H9 (cell line): Measurements from ENCODE around the gene VPS41. TPM values are rescaled to one million over a fixed set of nuclear protein-coding genes. Genes with fewer than 3 reads are reported as not detected.
A peak's percentile ranks its signal among the peaks of the same experiment; 100 is the strongest.

Experiments used
- DNase-seq: peaks from one replicate; pipeline ENCODE4 v3.0.0-alpha.2; 2017
- H2AFZ ChIP-seq: one replicate; pipeline ENCODE4 v1.6.1; 2013; ENCODE audit warnings: mild to moderate bottlenecking, low read length, control low read depth, moderate library complexity
- H2AK5ac ChIP-seq: 2 replicates; pipeline ENCODE4 v1.6.1; 2013; ENCODE audit warnings: low read length, control low read depth, mixed read lengths; ENCODE audit not compliant: insufficient read length
- H2BK120ac ChIP-seq: one replicate; pipeline ENCODE4 v1.6.1; 2013; ENCODE audit warnings: low read depth, mild to moderate bottlenecking, low read length, control low read depth, inconsistent platforms; ENCODE audit not compliant: poor library complexity, severe bottlenecking
- H2BK12ac ChIP-seq: 2 replicates; pipeline ENCODE4 v1.6.1; 2013; ENCODE audit warnings: low read length, control low read depth, mixed read lengths, low read depth; ENCODE audit not compliant: insufficient read length
- H2BK15ac ChIP-seq: 2 replicates; pipeline ENCODE4 v1.6.1; 2013; ENCODE audit warnings: low read depth, low read length, control low read depth
- H2BK20ac ChIP-seq: one replicate; pipeline ENCODE4 v1.6.1; 2013; ENCODE audit warnings: low read depth, mild to moderate bottlenecking, low read length, control low read depth, inconsistent platforms; ENCODE audit not compliant: poor library complexity, severe bottlenecking
- H2BK5ac ChIP-seq: 2 replicates; pipeline ENCODE4 v1.6.1; 2013; ENCODE audit warnings: low read length, control low read depth, mixed read lengths; ENCODE audit not compliant: insufficient read length
- H3K14ac ChIP-seq: 2 replicates; pipeline ENCODE4 v1.6.1; 2013; ENCODE audit warnings: low read length, control low read depth; ENCODE audit not compliant: insufficient read depth
- H3K18ac ChIP-seq: 2 replicates; pipeline ENCODE4 v1.6.1; 2013; ENCODE audit warnings: low read depth, mild to moderate bottlenecking, mixed read lengths, low read length, control low read depth; ENCODE audit not compliant: insufficient read length
- H3K23ac ChIP-seq: 2 replicates; pipeline ENCODE4 v1.6.1; 2013; ENCODE audit warnings: low read length, control low read depth, mixed read lengths, low read depth; ENCODE audit not compliant: insufficient read length
- H3K23me2 ChIP-seq: 2 replicates; pipeline ENCODE4 v1.6.1; 2013; ENCODE audit warnings: low read depth, mild to moderate bottlenecking, mixed read lengths, low read length, control low read depth; ENCODE audit not compliant: insufficient read length, poor library complexity, severe bottlenecking
- H3K27ac ChIP-seq: 2 replicates; pipeline ENCODE4 v1.5.1; 2013; ENCODE audit warnings: low read length, control low read depth, mixed read lengths, low read depth; ENCODE audit not compliant: insufficient read length
- H3K27me3 ChIP-seq: 2 replicates; pipeline ENCODE4 v1.6.1; 2013; ENCODE audit warnings: low read length, control low read depth, inconsistent platforms; ENCODE audit not compliant: insufficient read depth
- H3K4ac ChIP-seq: 2 replicates; pipeline ENCODE4 v1.6.1; 2013; ENCODE audit warnings: low read depth, mild to moderate bottlenecking, control low read depth, inconsistent platforms, low read length, moderate library complexity
- H3K4me1 ChIP-seq: 2 replicates; pipeline ENCODE4 v1.6.1; 2013; ENCODE audit warnings: low read length, control low read depth, inconsistent platforms; ENCODE audit not compliant: insufficient read depth
- H3K4me2 ChIP-seq: 2 replicates; pipeline ENCODE4 v1.6.1; 2013; ENCODE audit warnings: low read length, control low read depth, mixed read lengths; ENCODE audit not compliant: insufficient read length, insufficient read depth
- H3K56ac ChIP-seq: 2 replicates; pipeline ENCODE4 v1.6.1; 2013; ENCODE audit warnings: low read depth, mild to moderate bottlenecking, mixed read lengths, low read length, control low read depth; ENCODE audit not compliant: insufficient read length
- H3K79me1 ChIP-seq: 2 replicates; pipeline ENCODE4 v1.6.1; 2013; ENCODE audit warnings: low read depth, mild to moderate bottlenecking, moderate library complexity, low read length, control low read depth, inconsistent platforms; ENCODE audit not compliant: insufficient read depth, poor library complexity, severe bottlenecking
- H3K79me2 ChIP-seq: 2 replicates; pipeline ENCODE4 v1.6.1; 2013; ENCODE audit warnings: low read length, control low read depth, inconsistent platforms; ENCODE audit not compliant: insufficient read depth
- H3K9ac ChIP-seq: 2 replicates; pipeline ENCODE4 v1.6.1; 2013; ENCODE audit warnings: low read length, control low read depth, mixed read lengths; ENCODE audit not compliant: insufficient read length; ENCODE audit errors: extremely low read depth
- H3K9me3 ChIP-seq: one replicate; pipeline ENCODE4 v1.6.1; 2013; ENCODE audit warnings: low read depth, low read length, inconsistent platforms; ENCODE audit not compliant: control insufficient read depth
- H3T11ph ChIP-seq: one replicate; pipeline ENCODE4 v1.6.1; 2013; ENCODE audit warnings: mild to moderate bottlenecking, low read length, control low read depth, inconsistent platforms
- H4K20me1 ChIP-seq: one replicate; pipeline ENCODE4 v1.6.1; 2013; ENCODE audit not compliant: control insufficient read depth, insufficient read length, insufficient read depth
- H4K5ac ChIP-seq: 2 replicates; pipeline ENCODE4 v1.6.1; 2013; ENCODE audit warnings: low read depth, mild to moderate bottlenecking, mixed read lengths, low read length, control low read depth; ENCODE audit not compliant: insufficient read length
- H4K8ac ChIP-seq: replicated peaks from 2 replicates; pipeline ENCODE4 v1.6.1; 2013; ENCODE audit warnings: low read length, control low read depth, mixed read lengths, low read depth; ENCODE audit not compliant: insufficient read length
- H4K91ac ChIP-seq: 2 replicates; pipeline ENCODE4 v1.6.1; 2013; ENCODE audit warnings: low read depth, mild to moderate bottlenecking, moderate library complexity, mixed read lengths, low read length, control low read depth; ENCODE audit not compliant: insufficient read length
- H3K27ac Mint-ChIP-seq, 3 experiments: 2 replicates in 2 of 3; 3 replicates in 1 of 3; pipeline ENCODE4 v1.8.0; 2020 to 2021; ENCODE audit warnings: mixed read lengths in 3 of 3, mild to moderate bottlenecking in 1 of 3, moderate library complexity in 1 of 3
- H3K27me3 Mint-ChIP-seq: 2 replicates; pipeline ENCODE4 v1.8.0; 2021; ENCODE audit warnings: low read depth, mild to moderate bottlenecking, moderate library complexity, mixed read lengths
- H3K36me3 Mint-ChIP-seq, 3 experiments: 2 replicates in 2 of 3; 3 replicates in 1 of 3; pipeline ENCODE4 v1.8.0; 2020 to 2021; ENCODE audit warnings: low read depth in 3 of 3, mixed read lengths in 3 of 3; ENCODE audit not compliant: insufficient read depth in 1 of 3
- H3K4me1 Mint-ChIP-seq, 2 experiments: 2 replicates each; pipeline ENCODE4 v1.8.0; 2020; ENCODE audit warnings: mixed read lengths in 2 of 2
- H3K4me3 Mint-ChIP-seq, 2 experiments: 2 replicates in 1 of 2; 3 replicates in 1 of 2; pipeline ENCODE4 v1.8.0; 2020 to 2021; ENCODE audit warnings: mild to moderate bottlenecking in 2 of 2, mixed read lengths in 2 of 2, moderate library complexity in 1 of 2
- H3K9me3 Mint-ChIP-seq, 2 experiments: 2 replicates in 1 of 2; 3 replicates in 1 of 2; pipeline ENCODE4 v1.8.0; 2020; ENCODE audit warnings: mild to moderate bottlenecking in 2 of 2, mixed read lengths in 2 of 2, moderate library complexity in 1 of 2
- CTCF ChIP-seq: fragments of 200-600 bp; sonication (generic); conservative IDR thresholded peaks from 3 replicates; pipeline ENCODE4 v1.8.0; 2021; ENCODE audit warnings: antibody characterized with exemption, mild to moderate bottlenecking
- WGBS: extraction: QIAGEN DNeasy Blood & Tissue Kit; methylation state at CpG from one replicate; pipeline ENCODE4 v1.1.7; 2013; ENCODE audit warnings: missing lambda C conversion rate, low lambda C conversion rate, mixed read lengths; ENCODE audit not compliant: insufficient read length; ENCODE audit errors: extremely low coverage; 5-methylcytosine and 5-hydroxymethylcytosine counted together
- total RNA-seq: library from RNA; stranded (reverse); gene quantifications from 2 replicates; pipeline ENCODE4 v1.2.1, GENCODE V29; 2021

Gene VPS41
- total RNA-seq, 1 experiment from 2014 or later: 49.3 TPM

GRCh38 chr7:38757931-38758330 lies 151.1 kb downstream of the VPS41 start:
- WGBS: no CpG with 5 or more reads among the region's 3 CpGs
- Mint-ChIP-seq H3K4me3 (no peak overlapping the region), H3K36me3 (peaks cover 5 to 23% (median 9%) of the 10 kb centered on the region in 3 experiments; a peak in 6 of 7 replicates), H3K9me3 (no peaks in the 10 kb centered on the region), H3K4me1 (peaks cover 23 to 32% of the 10 kb centered on the region in 2 experiments), H3K27me3 (no peaks in the 10 kb centered on the region), H3K27ac (peak overlapping the region in 2 of 3 experiments; percentile 42 to 92; a peak in 3 of 7 replicates)
- Histone ChIP-seq H2BK12ac (no peak overlapping the region), H3K79me2 (no peaks in the 10 kb centered on the region), H3K14ac (no peak overlapping the region), H3K79me1 (no peaks in the 10 kb centered on the region), H3K27ac (no peak overlapping the region), H4K8ac (no peak overlapping the region), H2AFZ (no peak overlapping the region), H3K4me1 (peaks cover 11% of the 10 kb centered on the region; the same call in 1 of the 2 replicates), H3T11ph (no peak overlapping the region), H2BK120ac (no peak overlapping the region), H3K27me3 (no peaks in the 10 kb centered on the region), H3K18ac (no peak overlapping the region), H4K20me1 (no peaks in the 10 kb centered on the region), H2BK20ac (no peak overlapping the region), H2AK5ac (no peak overlapping the region), H3K23me2 (no peaks in the 10 kb centered on the region), H2BK15ac (no peak overlapping the region), H3K9ac (no peak overlapping the region), H3K4ac (no peak overlapping the region), H3K23ac (no peak overlapping the region), H3K9me3 (no peaks in the 10 kb centered on the region), H4K5ac (no peak overlapping the region), H3K56ac (no peak overlapping the region), H2BK5ac (no peak overlapping the region), H4K91ac (no peak overlapping the region), H3K4me2 (no peak overlapping the region)
- no peak for TF ChIP-seq CTCF
- DNase-seq: no peak
